Measurements from ENCODE around the gene CDH4. TPM values are rescaled to one million over a fixed set of nuclear protein-coding genes. Genes with fewer than 3 reads are reported as not detected.

The CDH4 gene
- total and polyA plus RNA-seq, 2 of the 4 experiments (the other 2 are of a cell fraction): 1.6 to 3.5 TPM

GRCh38 chr20:61972636-61973508, 720.8 kb downstream of the CDH4 start:
- CTCF ChIA-PET: no interaction called here
- H2AK9ac ChIP-seq (replicated peaks; ENCODE audit: low read depth, low read length, poor library complexity): no peak overlapping the region
- no peak overlapping the region for H2BK20ac ChIP-seq (ENCODE audit: low read depth, low read length)

More at GRCh38 chr20:61972636-61973508, 720.8 kb downstream of the CDH4 start:
- Histone ChIP-seq H3K9me3 (ENCODE audit: control insufficient read depth, insufficient read depth, low read length) (peaks cover 3% of the 10 kb centered on the region; the same call in 1 of the 2 replicates), H2BK5ac (ENCODE audit: low read depth, low read length, poor library complexity, severe bottlenecking) (no peak overlapping the region), H3K4me3 (ENCODE audit: insufficient read depth, low read depth, low read length) (no peak overlapping the region), H3K9ac (ENCODE audit: low read depth, low read length) (no peak overlapping the region), H3K36me3 (ENCODE audit: control insufficient read depth, insufficient read depth, low read length) (peaks cover 25% of the 10 kb centered on the region), H2BK15ac (ENCODE audit: low read depth, low read length) (no peak overlapping the region), H3K4me2 (ENCODE audit: low read depth, low read length) (no peak overlapping the region), H3K4ac (ENCODE audit: low read depth, low read length) (no peak overlapping the region), H3K14ac (replicated peaks; ENCODE audit: low read depth, low read length) (no peak overlapping the region), H4K20me1 (ENCODE audit: insufficient read depth, low read length) (no peaks in the 10 kb centered on the region; the same call in 1 of the 2 replicates), H3K56ac (ENCODE audit: extremely low read depth, insufficient read depth, low read length) (no peak overlapping the region), H3K23ac (ENCODE audit: low read depth, low read length) (no peak overlapping the region), H4K91ac (ENCODE audit: insufficient read depth, low read depth, low read length) (no peak overlapping the region), H2AFZ (replicated peaks; ENCODE audit: low read length, poor library complexity) (no peak overlapping the region), H4K5ac (ENCODE audit: low read depth, low read length) (no peak overlapping the region), H3K79me1 (ENCODE audit: low read depth in 1 of 2, low read length in 2 of 2) (no peaks in the 10 kb centered on the region), H3K4me1 (ENCODE audit: control insufficient read depth, insufficient read depth, low read length) (no peaks in the 10 kb centered on the region), H4K8ac (ENCODE audit: low read depth in 2 of 2, low read length in 2 of 2) (no peak overlapping the region), H3K9me1 (ENCODE audit: insufficient read depth, low read length) (peaks cover 3% of the 10 kb centered on the region; the same call in 1 of the 2 replicates), H2BK120ac (ENCODE audit: low read depth, low read length) (no peak overlapping the region), H2AK5ac (ENCODE audit: low read depth, low read length) (no peak overlapping the region), H3K18ac (ENCODE audit: low read depth, low read length) (no peak overlapping the region), H3K27ac (ENCODE audit: insufficient read depth, low read length) (no peak overlapping the region), H3K27me3 (ENCODE audit: control insufficient read depth, insufficient read depth, low read length) (no peaks in the 10 kb centered on the region)
- ATAC-seq (ENCODE audit: low read depth) (no peak), DNase-seq (no peak)
- dilution Hi-C loops (cut with HindIII; ENCODE audit: low sequenced_read_pairs, unreplicated experiment) (no loop called here), in situ Hi-C loops (cut with MboI; ENCODE audit: low sequenced_read_pairs) (no loop called here), intact Hi-C loops (cut with micrococcal nuclease) (no loop called here)
- WGBS, 2 experiments (ENCODE audit: extremely low coverage in 2 of 2, insufficient read length in 1 of 2): 91% methylated on average over 20 of the region's 27 CpGs; no CpG with 5 or more reads in 1 of the 2 experiments
- POLR2A ChIA-PET (ENCODE audit: unreplicated experiment): no interaction called here
- TF ChIP-seq MXI1 (IDR thresholded peaks at IDR 0.05; ENCODE audit: borderline replicate concordance, low read depth, low read length): no peak
- no peak for TF ChIP-seq RFX5 (IDR thresholded peaks at IDR 0.05; ENCODE audit: low read depth, low read length)
- TF ChIP-seq USF2 (IDR thresholded peaks at IDR 0.05; ENCODE audit: low read depth, low read length): no peak
- TF ChIP-seq CHD1 (IDR thresholded peaks at IDR 0.05; ENCODE audit: low read depth, low read length): no peak
- TF ChIP-seq MAZ (IDR thresholded peaks at IDR 0.05; ENCODE audit: borderline replicate concordance, low read depth, low read length): no peak
- no peak for TF ChIP-seq BHLHE40 (IDR thresholded peaks at IDR 0.05; ENCODE audit: low read depth, low read length)
- no peak for TF ChIP-seq SMC3 (IDR thresholded peaks at IDR 0.05; ENCODE audit: low read depth, low read length)
- no peak for TF ChIP-seq POLR2A (IDR thresholded peaks at IDR 0.05; ENCODE audit: low read depth, low read length)
- no peak for TF ChIP-seq MAFK (IDR thresholded peaks at IDR 0.05; ENCODE audit: low read depth, low read length)
- no peak for TF ChIP-seq CEBPB (IDR thresholded peaks at IDR 0.05; ENCODE audit: low read depth, low read length)
- BruUV-seq (replicated peaks): no TSS peak

Data from IMR-90 (cell line).